Measurements from ENCODE around the gene SULT1A4.
"Not testable (repeated sequence)": the region's sequence is repeated elsewhere in the genome, so short reads cannot be mapped to it uniquely, and the experiment has no call there.

The SULT1A4 gene

DNA sequence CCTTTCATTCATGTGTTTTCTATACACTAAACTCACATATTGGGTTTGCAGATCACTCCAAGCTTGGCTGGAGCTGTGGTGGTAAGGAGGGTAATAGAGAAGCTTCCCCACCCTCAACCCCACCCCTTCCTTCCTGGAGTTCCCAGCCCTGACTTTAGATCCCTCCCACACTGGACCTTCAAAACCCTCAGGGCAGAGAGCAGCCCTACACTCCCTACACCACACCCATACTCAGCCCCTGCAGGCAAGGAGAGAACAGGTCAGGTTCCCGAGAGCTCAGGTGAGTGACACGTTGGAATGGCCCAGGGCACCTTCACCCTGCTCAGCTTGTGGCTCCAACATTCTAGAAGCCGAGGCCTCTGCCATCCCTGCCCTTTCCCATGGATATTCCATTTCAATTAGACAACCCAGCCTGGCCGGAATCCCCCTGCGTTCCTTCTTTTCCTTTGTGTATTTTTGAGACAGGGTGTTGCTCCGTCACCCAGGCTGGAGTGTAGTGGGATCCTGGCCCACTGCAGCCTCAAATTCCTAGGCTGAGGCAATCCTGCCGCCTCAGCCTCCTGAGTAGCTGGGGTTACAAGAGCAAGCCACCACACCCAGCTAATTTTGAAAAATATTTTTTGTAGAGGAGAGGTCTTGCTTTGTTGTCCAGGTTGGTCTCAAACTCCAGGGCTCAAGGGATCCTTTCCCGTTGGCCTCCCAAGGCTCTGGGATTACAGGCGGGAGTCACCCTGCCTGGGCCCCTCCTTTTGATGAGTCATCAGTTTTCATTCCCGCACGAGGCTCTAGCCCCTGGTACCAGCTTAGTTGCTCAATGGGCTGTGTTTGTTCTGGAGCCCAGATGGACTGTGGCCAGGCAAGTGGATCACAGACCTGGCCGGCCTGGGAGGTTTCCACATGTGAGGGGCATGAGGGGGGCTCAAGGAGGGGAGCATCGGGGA is at the start of gene SULT1A4:
Gene SULT1A4 (plus strand): TSS at position 208 of the 941 bp plus-strand sequence. CDS start 1,473 bp downstream, outside the sequence.
- not testable (repeated sequence) for DNase-seq

- not testable (repeated sequence) for DNase-seq
Measured at GRCh38 chr16:29423587-29423986, 36.1 kb upstream of the SULT1A4 start.

- not testable (repeated sequence) for DNase-seq
Measured at GRCh38 chr16:29425390-29425789, 34.3 kb upstream of the SULT1A4 start.

DNA sequence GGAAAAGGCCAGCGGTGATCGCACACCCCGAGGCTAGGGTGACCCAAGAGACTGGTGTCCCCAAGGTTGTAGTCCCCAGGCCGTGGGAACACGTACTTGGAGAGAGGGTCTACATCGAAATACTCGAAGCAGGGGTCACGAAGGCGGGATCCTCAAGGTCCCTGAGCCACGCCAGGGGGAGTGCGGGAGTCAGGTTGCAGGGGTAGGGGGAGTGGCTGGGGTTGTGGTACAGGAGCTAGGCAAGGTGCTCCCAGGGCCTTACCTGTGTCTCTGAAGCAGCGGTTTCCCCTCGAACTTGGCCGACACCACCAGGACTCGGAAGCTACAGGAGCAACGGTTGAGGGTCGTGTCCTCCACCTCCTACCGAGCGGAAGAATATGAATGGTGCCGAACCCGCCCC is 6.0 kb upstream of the SULT1A4 start:
- DNase-seq, result not testable (repeated sequence)

GRCh38 chr16:29454269-29454668 is 5.4 kb upstream of the SULT1A4 start, which contains the start of the genes BOLA2 and SLX1B:
Gene BOLA2 (minus strand): TSS chr16:29454351. CDS start chr16:29454253, 98 bp downstream.
Gene SLX1B (plus strand): TSS chr16:29454533.
- DNase-seq, result not testable (repeated sequence)

- DNase-seq, result not testable (repeated sequence)
Measured at GRCh38 chr16:29454828-29455227, 4.9 kb upstream of the SULT1A4 start.

- peak; percentile 54 for DNase-seq
Measured at GRCh38 chr16:29457660-29458059, 2.1 kb upstream of the SULT1A4 start.

- DNase-seq, result not testable (repeated sequence)
Measured at GRCh38 chr16:29460647-29461030, 926 bp downstream of the SULT1A4 start.

DNA sequence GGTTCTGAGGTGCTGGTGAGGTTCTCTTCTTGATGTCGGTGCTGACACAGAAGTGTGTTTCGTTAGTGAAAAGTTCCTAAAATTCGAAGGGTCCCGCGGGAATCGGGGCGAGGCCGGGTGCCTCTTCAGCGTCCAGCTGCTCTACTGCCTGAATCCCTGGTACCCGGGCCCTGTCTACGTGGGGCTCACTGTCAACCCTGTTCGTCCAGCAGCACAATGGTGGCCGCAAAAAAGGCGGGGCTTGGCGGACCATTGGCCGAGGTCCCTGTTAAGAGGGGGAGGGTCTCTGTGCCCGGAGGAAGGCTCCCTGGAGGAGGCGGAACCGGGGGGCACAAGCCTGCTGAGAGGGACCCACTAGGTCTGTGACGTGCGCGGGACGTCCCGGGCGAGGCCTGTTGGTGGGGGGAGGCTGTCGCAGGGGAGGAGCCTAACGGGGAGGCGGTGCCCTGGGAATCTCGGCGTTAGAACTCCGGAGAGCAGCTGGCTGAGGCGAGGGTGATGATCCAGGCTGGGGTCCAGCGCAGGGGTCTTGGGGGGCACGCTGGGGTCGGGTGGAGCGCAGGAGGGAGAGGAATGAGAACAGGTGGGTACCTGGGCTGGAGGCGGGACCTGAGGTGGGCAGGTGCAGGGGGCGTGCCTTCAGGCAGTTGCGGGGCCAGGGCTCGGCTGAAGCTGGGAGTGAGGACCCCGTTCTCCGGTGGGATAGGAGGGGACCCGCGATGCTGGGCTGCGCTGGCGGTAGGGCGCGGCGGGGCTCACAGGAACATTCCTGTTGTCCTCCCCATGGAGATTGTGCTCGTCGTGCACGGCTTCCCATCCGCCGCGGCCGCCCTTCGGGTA is 6.5 kb downstream of the SULT1A4 start:
- DNase-seq, result not testable (repeated sequence)

- DNase-seq, result not testable (repeated sequence)
Measured at GRCh38 chr16:29466904-29467303, 7.2 kb downstream of the SULT1A4 start.

- DNase-seq, result not testable (repeated sequence)
Measured at GRCh38 chr16:29467654-29468366, 8.1 kb downstream of the SULT1A4 start.

DNA sequence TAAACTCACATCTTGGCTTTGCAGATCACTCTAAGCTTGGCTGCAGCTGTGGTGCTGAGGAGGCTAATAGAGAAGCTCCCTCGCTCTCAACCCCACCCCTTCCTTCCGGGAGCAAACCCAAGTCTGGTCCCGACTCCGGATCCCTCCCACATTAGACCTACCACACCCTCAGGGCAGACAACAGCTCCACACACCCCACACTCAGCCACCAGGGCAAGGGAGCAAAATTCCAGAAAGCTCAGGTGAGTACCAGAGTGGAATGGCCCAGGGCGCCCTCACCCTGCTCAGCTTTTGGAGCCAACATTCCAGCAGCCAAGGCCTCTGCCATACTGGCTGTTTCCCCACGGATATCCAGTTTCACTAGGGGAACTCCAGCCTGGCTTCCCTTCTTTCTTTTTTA is 9.9 kb downstream of the SULT1A4 start:
- peak; percentile 57 for DNase-seq

- not testable (repeated sequence) for DNase-seq
Measured at GRCh38 chr16:29472065-29472464, 12.4 kb downstream of the SULT1A4 start.

DNA sequence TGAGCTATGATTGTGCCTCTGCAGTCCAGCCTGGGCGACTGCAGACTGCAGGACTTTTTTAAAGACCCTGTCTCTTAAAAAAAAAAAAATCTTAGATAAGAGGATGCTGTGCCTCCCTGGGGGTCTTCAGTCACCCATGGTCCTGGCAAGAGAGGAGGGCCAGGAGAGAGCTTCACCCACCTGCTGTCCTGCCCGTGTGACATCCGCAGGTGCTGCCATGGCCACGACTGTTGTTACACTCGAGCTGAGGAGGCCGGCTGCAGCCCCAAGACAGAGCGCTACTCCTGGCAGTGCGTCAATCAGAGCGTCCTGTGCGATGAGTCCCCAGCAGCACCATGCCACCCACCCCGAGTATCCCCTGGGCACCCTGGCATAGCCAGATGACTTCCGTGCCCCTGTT is 22.6 kb downstream of the SULT1A4 start:
- peak; percentile 52 for DNase-seq

- not testable (repeated sequence) for DNase-seq
Measured at GRCh38 chr16:29506308-29506707, 46.6 kb downstream of the SULT1A4 start, which contains the start of gene NPIPB12. Gene NPIPB12 (minus strand): TSS chr16:29506408.

Measured in activated CD8-positive, alpha-beta memory T cell treated with anti-CD3 and anti-CD28 coated beads, Interleukin-2, amount 50 U/mL, for 48 hours (primary cell).